PC-3 (cell line): ENCODE measurements around the gene PRICKLE1. TPM values are rescaled to one million over a fixed set of nuclear protein-coding genes. Genes with fewer than 3 reads are reported as not detected.
A peak's percentile ranks its signal among the peaks of the same experiment; 100 is the strongest.

ENCODE experiments used
- ATAC-seq: fragments of 200-7000 bp; cut with Tn5 transposase; 2 replicates; pipeline ENCODE4 v1.9.1; 2020; ENCODE audit warnings: mild to moderate bottlenecking, moderate library complexity
- BruUV-seq: library from RNA; stranded (reverse); fragments of 400-500 nt; replicated peaks from 2 replicates; lab custom pipeline; 2021; lab: Mats Ljungman, UMichigan
- CTCF ChIA-PET: fragments of 300-600 bp; sonication (Branson Sonifier 250); formaldehyde crosslinking; loops from one replicate; lab custom pipeline; 2022; ENCODE audit warnings: antibody characterized with exemption; lab: Charles Lee
- POLR2A ChIA-PET: fragments of 300-600 bp; sonication (Branson Sonifier 250); formaldehyde crosslinking; loops from one replicate; lab custom pipeline; 2022; ENCODE audit warnings: antibody characterized with exemption; ENCODE audit not compliant: unreplicated experiment; lab: Charles Lee
- DNase-seq: peaks from one replicate; pipeline ENCODE4 v3.0.0-alpha.2; 2015
- H2AFZ ChIP-seq: fragments of 300-600 bp; sonication (generic); 2 replicates; pipeline ENCODE4 v1.6.0; 2016; ENCODE audit warnings: antibody characterized with exemption, low read length
- H3F3A ChIP-seq: fragments of 300-600 bp; sonication (generic); one replicate; pipeline ENCODE4 v1.6.0; 2017; ENCODE audit warnings: antibody characterized with exemption, low read length, control low read depth, mild to moderate bottlenecking; ENCODE audit not compliant: unreplicated experiment
- H3K27ac ChIP-seq: fragments of 300-600 bp; sonication (generic); 2 replicates; pipeline ENCODE4 v1.5.1; 2016; ENCODE audit warnings: mild to moderate bottlenecking, low read length
- H3K27me3 ChIP-seq: fragments of 300-600 bp; sonication (generic); 2 replicates; pipeline ENCODE4 v1.6.1; 2016; ENCODE audit warnings: low read length, mixed read lengths
- H3K36me3 ChIP-seq: fragments of 300-600 bp; sonication (generic); 2 replicates; pipeline ENCODE4 v1.6.1; 2016; ENCODE audit warnings: low read depth, mixed run types, low read length, mixed read lengths
- H3K4me1 ChIP-seq: fragments of 300-600 bp; sonication (generic); 2 replicates; pipeline ENCODE4 v1.5.1; 2016; ENCODE audit warnings: low read length; ENCODE audit not compliant: insufficient read depth
- H3K4me2 ChIP-seq: fragments of 300-600 bp; sonication (generic); 2 replicates; pipeline ENCODE4 v1.6.0; 2016; ENCODE audit warnings: low read length
- H3K4me3 ChIP-seq: fragments of 300-600 bp; sonication (generic); 2 replicates; pipeline ENCODE4 v1.5.1; 2016; ENCODE audit warnings: mild to moderate bottlenecking, low read length, mixed read lengths
- H3K79me2 ChIP-seq: fragments of 300-600 bp; sonication (generic); 2 replicates; pipeline ENCODE4 v1.6.1; 2017; ENCODE audit warnings: low read length, mixed read lengths
- H3K9ac ChIP-seq: fragments of 300-600 bp; sonication (generic); 2 replicates; pipeline ENCODE4 v1.6.0; 2016; ENCODE audit warnings: mild to moderate bottlenecking, low read length
- H3K9me2 ChIP-seq: fragments of 300-600 bp; sonication (generic); replicated peaks from 2 replicates; pipeline ENCODE4 v1.6.1; 2016; ENCODE audit warnings: mixed run types, low read length, mixed read lengths
- H3K9me3 ChIP-seq: fragments of 300-600 bp; sonication (generic); 2 replicates; pipeline ENCODE4 v1.6.1; 2016; ENCODE audit warnings: low read length, mixed read lengths
- H4K20me1 ChIP-seq: fragments of 300-600 bp; sonication (generic); 2 replicates; pipeline ENCODE4 v1.6.1; 2016; ENCODE audit warnings: low read length, mixed read lengths
- CTCF ChIP-seq: fragments of 300-600 bp; sonication (generic); conservative IDR thresholded peaks from 2 replicates; pipeline ENCODE4 v1.5.1; 2017; ENCODE audit warnings: antibody characterized with exemption, low read depth, mild to moderate bottlenecking, low read length
- EZH2 ChIP-seq: fragments of 300-600 bp; sonication (generic); IDR thresholded peaks from one replicate; pipeline ENCODE4 v1.6.1; 2017; ENCODE audit warnings: antibody characterized with exemption, mild to moderate bottlenecking, low read length; ENCODE audit not compliant: unreplicated experiment
- EZH2phosphoT487 ChIP-seq: fragments of 300-600 bp; sonication (generic); IDR thresholded peaks from 2 replicates; pipeline ENCODE4 v1.6.1; 2018; ENCODE audit warnings: mild to moderate bottlenecking, antibody characterized with exemption, low read length, borderline replicate concordance
- intact Hi-C: fragments of 100-400 bp; cut with micrococcal nuclease; formaldehyde crosslinking; loops from 2 replicates; pipeline ENCODE4 v1.9.0; 2023
- total RNA-seq: library from RNA; depleted of rRNA; stranded (reverse); fragments of >200 nt; gene quantifications from 2 replicates; pipeline ENCODE4 v1.2.3, GENCODE V29; 2014

Gene PRICKLE1
- total RNA-seq, 1 experiment from 2014 or later = 17.2 TPM

GRCh38 chr12:42422785-42423184 lies 166.8 kb downstream of the PRICKLE1 start:
- Histone ChIP-seq H3K36me3 (no peaks in the 10 kb centered on the region), H3K79me2 (no peaks in the 10 kb centered on the region), H3K4me1 (peaks cover 21% of the 10 kb centered on the region), H3K27ac (no peak overlapping the region), H3K4me2 (no peak overlapping the region), H3K9ac (no peak overlapping the region), H2AFZ (no peak overlapping the region), H3F3A (no peaks in the 10 kb centered on the region), H3K27me3 (no peaks in the 10 kb centered on the region), H3K4me3 (no peak overlapping the region), H3K9me3 (no peaks in the 10 kb centered on the region), H4K20me1 (no peaks in the 10 kb centered on the region), H3K9me2 (no peaks in the 10 kb centered on the region)
- ChIA-PET CTCF (no interaction called here), POLR2A (no interaction called here)
- intact Hi-C loops = no loop called here
- TF ChIP-seq EZH2phosphoT487 = no peak
- TF ChIP-seq EZH2 = no peak
- TF ChIP-seq CTCF = no peak
- DNase-seq (no peak), ATAC-seq (no peak)
- BruUV-seq = no TSS peak

GRCh38 chr12:42421844-42422779 lies 167.4 kb downstream of the PRICKLE1 start:
- ChIA-PET POLR2A (no interaction called here), CTCF (no interaction called here)
- DNase-seq (peak; percentile 18), ATAC-seq (peak; percentile 55)
- no peak overlapping the region for H2AFZ ChIP-seq
- no peaks in the 10 kb centered on the region for H4K20me1 ChIP-seq
- H3F3A ChIP-seq = no peaks in the 10 kb centered on the region
- H3K4me2 ChIP-seq = no peak overlapping the region
- no peaks in the 10 kb centered on the region for H3K9me3 ChIP-seq
- H3K4me3 ChIP-seq = no peak overlapping the region
- H3K4me1 ChIP-seq = peaks cover 19% of the 10 kb centered on the region
- no peaks in the 10 kb centered on the region for H3K36me3 ChIP-seq
- H3K79me2 ChIP-seq = no peaks in the 10 kb centered on the region
- H3K9me2 ChIP-seq = no peaks in the 10 kb centered on the region
- no TSS peak for BruUV-seq
- H3K27me3 ChIP-seq = no peaks in the 10 kb centered on the region
- H3K9ac ChIP-seq = no peak overlapping the region
- intact Hi-C loops = no loop called here
- TF ChIP-seq EZH2 (no peak), CTCF (no peak), EZH2phosphoT487 (no peak)
- no peak overlapping the region for H3K27ac ChIP-seq

GRCh38 chr12:42420395-42420794 lies 169.2 kb downstream of the PRICKLE1 start:
- ATAC-seq (no peak), DNase-seq (no peak)
- Histone ChIP-seq H3K27ac (no peak overlapping the region), H4K20me1 (no peaks in the 10 kb centered on the region), H3F3A (no peaks in the 10 kb centered on the region), H3K9me3 (no peaks in the 10 kb centered on the region), H3K36me3 (peaks cover 3% of the 10 kb centered on the region; the same call in 1 of the 2 replicates), H3K9me2 (no peaks in the 10 kb centered on the region), H3K4me1 (peaks cover 9% of the 10 kb centered on the region; the same call in 1 of the 2 replicates), H3K79me2 (no peaks in the 10 kb centered on the region), H3K9ac (no peak overlapping the region), H3K27me3 (no peaks in the 10 kb centered on the region), H3K4me2 (no peak overlapping the region), H3K4me3 (no peak overlapping the region), H2AFZ (no peak overlapping the region)
- CTCF ChIA-PET = no interaction called here
- intact Hi-C loops = no loop called here
- POLR2A ChIA-PET = no interaction called here
- no peak for TF ChIP-seq CTCF
- no peak for TF ChIP-seq EZH2phosphoT487
- no peak for TF ChIP-seq EZH2
- no TSS peak for BruUV-seq
